HepG2 (cell line): ENCODE data around the gene TBC1D16. TPM values are rescaled to one million over a fixed set of nuclear protein-coding genes. Genes with fewer than 3 reads are reported as not detected.
A peak's percentile ranks its signal among the peaks of the same experiment; 100 is the strongest.

ENCODE experiments used
- ATF4 ChIP-seq, 2 experiments: fragments of 450-650 bp in 1 of 2; sonication (generic) in 1 of 2; formaldehyde crosslinking; IDR thresholded peaks; 2 replicates each; pipeline versions ENCODE4 v1.5.0 to v1.8.0; 2020 to 2022; ENCODE audit warnings: mild to moderate bottlenecking in 1 of 2, missing genetic modification reagents in 1 of 2
- CENPX ChIP-seq: sonication (generic); formaldehyde crosslinking; IDR thresholded peaks from 2 replicates; pipeline ENCODE4 v1.9.0; 2021; ENCODE audit warnings: mild to moderate bottlenecking, missing genetic modification reagents, moderate library complexity
- ELF4 ChIP-seq: sonication (generic); formaldehyde crosslinking; IDR thresholded peaks from 2 replicates; pipeline ENCODE4 v1.5.0; 2020; ENCODE audit warnings: missing genetic modification reagents, mild to moderate bottlenecking, moderate library complexity, borderline replicate concordance
- HMGXB3 ChIP-seq: sonication (generic); formaldehyde crosslinking; IDR thresholded peaks from 2 replicates; pipeline ENCODE4 v1.4.0; 2020; ENCODE audit warnings: missing genetic modification reagents, borderline replicate concordance
- NFYC ChIP-seq: IDR thresholded peaks from 2 replicates; pipeline ENCODE4 v1.6.1; 2016; ENCODE audit warnings: missing genetic modification reagents, missing compliant biosample characterization
- RORA ChIP-seq: sonication (generic); formaldehyde crosslinking; IDR thresholded peaks from 2 replicates; pipeline ENCODE4 v1.5.0; 2020; ENCODE audit warnings: mild to moderate bottlenecking, missing genetic modification reagents, moderate library complexity
- SKIL ChIP-seq: sonication (generic); formaldehyde crosslinking; IDR thresholded peaks from 2 replicates; pipeline ENCODE4 v1.8.0; 2022; ENCODE audit warnings: missing genetic modification reagents, mild to moderate bottlenecking, moderate library complexity, borderline replicate concordance
- SMAD9 ChIP-seq: sonication (generic); formaldehyde crosslinking; IDR thresholded peaks from 2 replicates; pipeline ENCODE4 v1.5.1; 2020; ENCODE audit warnings: mild to moderate bottlenecking, missing genetic modification reagents
- ZBED4 ChIP-seq: sonication (generic); formaldehyde crosslinking; IDR thresholded peaks from 2 replicates; pipeline ENCODE4 v1.4.0; 2020; ENCODE audit warnings: missing genetic modification reagents, borderline replicate concordance
- ZNF12 ChIP-seq: sonication (generic); formaldehyde crosslinking; IDR thresholded peaks from 2 replicates; pipeline ENCODE4 v1.5.0; 2020; ENCODE audit warnings: missing genetic modification reagents
- ZNF205 ChIP-seq: IDR thresholded peaks from 2 replicates; pipeline ENCODE4 v1.6.1; 2018; ENCODE audit warnings: missing biosample characterization, missing genetic modification reagents
- ZNF232 ChIP-seq: sonication (generic); formaldehyde crosslinking; IDR thresholded peaks from 2 replicates; pipeline ENCODE4 v1.4.0; 2020; ENCODE audit warnings: missing genetic modification reagents, borderline replicate concordance
- ZNF451 ChIP-seq: sonication (generic); formaldehyde crosslinking; IDR thresholded peaks from 2 replicates; pipeline ENCODE4 v1.5.0; 2020; ENCODE audit warnings: mild to moderate bottlenecking, missing genetic modification reagents
- ZNF670 ChIP-seq: sonication (generic); formaldehyde crosslinking; IDR thresholded peaks from 2 replicates; pipeline ENCODE4 v1.8.0; 2022; ENCODE audit warnings: mild to moderate bottlenecking, missing genetic modification reagents, borderline replicate concordance
- ZNF75D ChIP-seq: sonication (generic); formaldehyde crosslinking; IDR thresholded peaks from 2 replicates; pipeline ENCODE4 v1.8.1; 2023; ENCODE audit warnings: missing genetic modification reagents, mild to moderate bottlenecking, borderline replicate concordance
- ZNF800 ChIP-seq: sonication (generic); formaldehyde crosslinking; IDR thresholded peaks from 2 replicates; pipeline ENCODE4 v1.4.0; 2020; ENCODE audit warnings: missing genetic modification reagents
- polyA plus RNA-seq, 8 experiments: library from polyadenylated mRNA; depleted of rRNA in 3 of 8; stranded (reverse) in 7 of 8; unstranded in 1 of 8; fragments of >200 nt; fragmentation: Illumina TruSeq in 4 of 8; extraction: Trizol in 4 of 8; gene quantifications; 2 replicates each; pipeline versions ENCODE4 v1.2.1 to v1.2.3, GENCODE V29; 2011 to 2016; ENCODE audit warnings: low read depth in 4 of 8, missing spikeins in 1 of 8, mixed read lengths in 1 of 8; ENCODE audit not compliant: insufficient read depth in 1 of 8
- total RNA-seq, 5 experiments: library from RNA; depleted of rRNA; stranded (reverse); fragments of >200 nt; fragmentation: Illumina TruSeq; extraction: Trizol; gene quantifications; 2 replicates each; pipeline ENCODE4 v1.2.3, GENCODE V29; 2016; ENCODE audit warnings: low read depth in 1 of 5

TBC1D16 gene
- total and polyA plus RNA-seq, 2 of the 13 experiments (the other 11 are each of a cell fraction or from before 2014, with no cell fraction given) = 14.9 to 24.9 TPM

GRCh38 chr17:79970576-79971068, 65.0 kb downstream of the TBC1D16 start (continued):
- TF ChIP-seq HMGXB3 (CRISPR knock-in tag) (no peak), NFYC (CRISPR knock-in tag) (no peak), RORA (CRISPR knock-in tag) (no peak), ZNF451 (CRISPR knock-in tag) (no peak), ATF4 (CRISPR knock-in tag; IDR thresholded peaks at IDR 0.05) (0 out of 4 replicates have a peak, but pooled peaks of 1 of the 2 experiments have one; percentile 12), ZNF12 (no peak), ZNF205 (no peak), ZNF800 (CRISPR knock-in tag) (no peak), ZNF670 (CRISPR knock-in tag) (no peak), CENPX (CRISPR knock-in tag) (no peak), ZNF232 (peak; percentile 29; the same call in 1 of the 2 replicates), ELF4 (no peak), SKIL (CRISPR knock-in tag) (peak; percentile 34; the same call in 1 of the 2 replicates), SMAD9 (no peak), ZBED4 (CRISPR knock-in tag) (no peak), ZNF75D (CRISPR knock-in tag) (no peak)
